Right atrium auricular region (tissue), 2 donors: ENCODE data around the gene ALDH3B2. TPM values are rescaled to one million over a fixed set of nuclear protein-coding genes. Genes with fewer than 3 reads are reported as not detected.

Source experiments
- DNase-seq: peaks from one replicate; pipeline ENCODE4 v3.0.0-alpha.2; 2019; ENCODE audit warnings: low spot score
- H3K27ac ChIP-seq, 2 donors: fragments of 200-600 bp; sonication (generic); 1 replicate in 1 of 2; 2 replicates in 1 of 2; pipeline ENCODE4 v1.5.1; 2016 to 2019
- H3K27me3 ChIP-seq, 2 donors: fragments of 200-600 bp; sonication (generic); one replicate each; pipeline versions ENCODE4 v1.5.1 to v1.6.0; 2017 to 2019
- H3K36me3 ChIP-seq: fragments of 200-600 bp; sonication (generic); one replicate; pipeline ENCODE4 v1.5.1; 2016
- H3K4me1 ChIP-seq, 2 donors: fragments of 200-600 bp; sonication (generic); one replicate each; pipeline versions ENCODE4 v1.5.1 to v1.6.0; 2017 to 2019
- H3K4me3 ChIP-seq, 2 donors: fragments of 200-600 bp; sonication (generic); 1 replicate in 1 of 2; 2 replicates in 1 of 2; pipeline ENCODE4 v1.5.1; 2017 to 2019; ENCODE audit warnings: mild to moderate bottlenecking in 1 of 2, moderate library complexity in 1 of 2
- H3K9me3 ChIP-seq, 2 donors: fragments of 200-600 bp; sonication (generic); one replicate each; pipeline ENCODE4 v1.5.1; 2019
- CTCF ChIP-seq, 2 donors: fragments of 200-600 bp; sonication (generic); IDR thresholded peaks; one replicate each; pipeline ENCODE4 v1.5.1; 2019; ENCODE audit warnings: antibody characterized with exemption in 2 of 2
- total RNA-seq, 2 donors: library from RNA; depleted of rRNA; stranded (reverse); fragments of >200 nt; gene quantifications; one replicate each; pipeline ENCODE4 v1.1.0, GENCODE V29; 2016

ALDH3B2 gene
- total RNA-seq, 2 donors from 2014 or later: not detected

GRCh38 chr11:67634366-67635230, 39.8 kb downstream of the ALDH3B2 start:
- DNase-seq: no peak
- H3K27ac ChIP-seq: no peak overlapping the region
- no peak overlapping the region for H3K4me3 ChIP-seq
- H3K27me3 ChIP-seq: no peaks in the 10 kb centered on the region
- TF ChIP-seq CTCF (IDR thresholded peaks at IDR 0.05): no peak
- no peaks in the 10 kb centered on the region for H3K9me3 ChIP-seq
- peaks cover 0 to 10% of the 10 kb centered on the region in 2 donors for H3K4me1 ChIP-seq
- H3K36me3 ChIP-seq: no peaks in the 10 kb centered on the region

- no peak for DNase-seq
- Histone ChIP-seq H3K4me3 (no peak overlapping the region), H3K36me3 (no peaks in the 10 kb centered on the region), H3K27ac (no peak overlapping the region), H3K9me3 (no peaks in the 10 kb centered on the region), H3K4me1 (peaks cover 0 to 17% of the 10 kb centered on the region in 2 donors), H3K27me3 (no peaks in the 10 kb centered on the region)
- TF ChIP-seq CTCF (IDR thresholded peaks at IDR 0.05): no peak
Measured at GRCh38 chr11:67633758-67634365, 40.6 kb downstream of the ALDH3B2 start.

GRCh38 chr11:67632982-67633755, 41.3 kb downstream of the ALDH3B2 start:
- H3K9me3 ChIP-seq: no peaks in the 10 kb centered on the region
- H3K27me3 ChIP-seq: no peaks in the 10 kb centered on the region
- H3K4me1 ChIP-seq: peaks cover 0 to 24% of the 10 kb centered on the region in 2 donors
- no peak for TF ChIP-seq CTCF (IDR thresholded peaks at IDR 0.05)
- DNase-seq: no peak
- no peak overlapping the region for H3K4me3 ChIP-seq
- H3K27ac ChIP-seq: no peak overlapping the region
- H3K36me3 ChIP-seq: no peaks in the 10 kb centered on the region

- DNase-seq: no peak
- H3K27ac ChIP-seq: no peak overlapping the region
- no peak for TF ChIP-seq CTCF (IDR thresholded peaks at IDR 0.05)
Measured at GRCh38 chr11:67632175-67632981, 42.0 kb downstream of the ALDH3B2 start.

GRCh38 chr11:67631853-67632174, 42.6 kb downstream of the ALDH3B2 start:
- DNase-seq: no peak
- no peaks in the 10 kb centered on the region for H3K36me3 ChIP-seq
- H3K27me3 ChIP-seq: no peaks in the 10 kb centered on the region
- no peak overlapping the region for H3K27ac ChIP-seq
- no peak for TF ChIP-seq CTCF (IDR thresholded peaks at IDR 0.05)
- no peak overlapping the region for H3K4me3 ChIP-seq
- H3K4me1 ChIP-seq: peaks cover 0 to 31% of the 10 kb centered on the region in 2 donors
- no peaks in the 10 kb centered on the region for H3K9me3 ChIP-seq

More at GRCh38 chr11:67632175-67632981, 42.0 kb downstream of the ALDH3B2 start:
- Histone ChIP-seq H3K4me3 (no peak overlapping the region), H3K4me1 (peaks cover 0 to 31% of the 10 kb centered on the region in 2 donors), H3K9me3 (no peaks in the 10 kb centered on the region), H3K36me3 (no peaks in the 10 kb centered on the region), H3K27me3 (no peaks in the 10 kb centered on the region)
